Left ventricle myocardium inferior (tissue), 1 donor: Measurements from ENCODE around the gene GAL. TPM values are rescaled to one million over a fixed set of nuclear protein-coding genes. Genes with fewer than 3 reads are reported as not detected.

Source experiments
- DNase-seq: peaks from one replicate; pipeline ENCODE4 v3.0.0-alpha.2; 2020
- H3K27ac ChIP-seq: fragments of 200-600 bp; replicated peaks from 2 replicates; pipeline ENCODE4 v1.8.0; 2021
- H3K27me3 ChIP-seq: fragments of 200-600 bp; 2 replicates; pipeline ENCODE4 v1.8.0; 2021; ENCODE audit warnings: low read depth
- H3K36me3 ChIP-seq: fragments of 200-600 bp; 2 replicates; pipeline ENCODE4 v1.8.0; 2021
- H3K4me1 ChIP-seq: fragments of 200-600 bp; 2 replicates; pipeline ENCODE4 v1.8.0; 2021
- H3K4me3 ChIP-seq: fragments of 200-600 bp; 2 replicates; pipeline ENCODE4 v1.8.0; 2021; ENCODE audit warnings: mild to moderate bottlenecking, moderate library complexity
- H3K9me3 ChIP-seq: fragments of 200-600 bp; replicated peaks from 2 replicates; pipeline ENCODE4 v1.8.0; 2021
- intact Hi-C: fragments of 100-400 bp; cut with micrococcal nuclease; formaldehyde crosslinking; loops from one replicate; pipeline ENCODE4 v1.11.0; 2022
- total RNA-seq: library from RNA; stranded (reverse); fragmentation: NEBNext Ultra II Directional; extraction: Animal tissue kit (Norgen Biotek cat#: 25700); gene quantifications from one replicate; pipeline ENCODE4 v1.2.1, GENCODE V29; 2021
- TF ChIP-seq, protein P1 (sequence below): fragments of 200-600 bp; IDR thresholded peaks from 2 replicates; pipeline ENCODE4 v1.8.0; 2021; ENCODE audit warnings: antibody characterized with exemption, mild to moderate bottlenecking, borderline replicate concordance
- donor health status: DM: no; HTN: yes; CAD: no; lungs with severe emphysema.

GAL gene
- total RNA-seq, 1 donor from 2014 or later: 0.58 TPM

DNA sequence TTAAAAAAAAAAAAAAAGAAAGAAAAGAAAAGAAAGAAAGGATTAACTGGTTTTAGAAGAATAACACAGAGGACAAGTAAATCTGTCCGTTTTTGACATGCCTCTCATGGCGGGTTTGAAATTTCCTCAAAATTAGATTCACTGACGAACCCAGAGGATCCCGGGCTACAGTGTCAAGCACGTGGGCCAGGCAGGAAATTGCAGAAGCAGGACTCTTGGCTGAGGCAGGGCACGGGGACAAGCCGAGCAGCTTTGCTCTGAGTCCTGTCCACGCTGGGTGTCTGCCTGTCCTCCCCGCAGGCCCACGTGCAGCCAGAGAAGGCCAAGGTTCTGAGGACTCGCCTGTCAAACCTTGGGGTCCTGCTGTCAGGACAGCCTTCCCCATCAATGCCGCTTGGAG, 24.7 kb downstream of the GAL start:
- Histone ChIP-seq H3K4me1 (no peaks in the 10 kb centered on the region), H3K9me3 (no peaks in the 10 kb centered on the region), H3K4me3 (no peak overlapping the region), H3K36me3 (no peaks in the 10 kb centered on the region), H3K27me3 (peaks cover 41% of the 10 kb centered on the region), H3K27ac (no peak overlapping the region)
- intact Hi-C loops: no loop called here
- DNase-seq: no peak
- TF ChIP-seq, protein P1, sequence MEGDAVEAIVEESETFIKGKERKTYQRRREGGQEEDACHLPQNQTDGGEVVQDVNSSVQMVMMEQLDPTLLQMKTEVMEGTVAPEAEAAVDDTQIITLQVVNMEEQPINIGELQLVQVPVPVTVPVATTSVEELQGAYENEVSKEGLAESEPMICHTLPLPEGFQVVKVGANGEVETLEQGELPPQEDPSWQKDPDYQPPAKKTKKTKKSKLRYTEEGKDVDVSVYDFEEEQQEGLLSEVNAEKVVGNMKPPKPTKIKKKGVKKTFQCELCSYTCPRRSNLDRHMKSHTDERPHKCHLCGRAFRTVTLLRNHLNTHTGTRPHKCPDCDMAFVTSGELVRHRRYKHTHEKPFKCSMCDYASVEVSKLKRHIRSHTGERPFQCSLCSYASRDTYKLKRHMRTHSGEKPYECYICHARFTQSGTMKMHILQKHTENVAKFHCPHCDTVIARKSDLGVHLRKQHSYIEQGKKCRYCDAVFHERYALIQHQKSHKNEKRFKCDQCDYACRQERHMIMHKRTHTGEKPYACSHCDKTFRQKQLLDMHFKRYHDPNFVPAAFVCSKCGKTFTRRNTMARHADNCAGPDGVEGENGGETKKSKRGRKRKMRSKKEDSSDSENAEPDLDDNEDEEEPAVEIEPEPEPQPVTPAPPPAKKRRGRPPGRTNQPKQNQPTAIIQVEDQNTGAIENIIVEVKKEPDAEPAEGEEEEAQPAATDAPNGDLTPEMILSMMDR: no peak

DNA sequence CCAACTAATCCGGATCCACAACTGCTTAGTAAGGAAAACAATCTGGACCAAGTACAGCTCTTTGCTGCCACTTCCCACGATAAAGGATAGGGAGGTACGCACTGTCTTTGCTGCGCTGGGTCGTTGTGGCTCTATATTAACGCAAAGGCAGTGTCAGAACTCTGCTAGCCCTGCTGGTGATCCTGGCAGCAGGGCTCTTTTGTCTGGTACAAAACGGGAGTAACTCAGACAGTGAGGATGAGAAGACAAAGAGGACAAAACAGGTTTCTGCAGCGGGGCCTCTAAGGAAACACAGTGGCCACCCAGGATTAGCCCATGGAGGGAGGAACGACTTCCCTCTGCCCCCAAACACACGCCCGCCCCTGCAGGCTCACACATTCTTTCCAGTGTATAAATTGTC, 26.1 kb downstream of the GAL start:
- peaks cover 7% of the 10 kb centered on the region for H3K4me1 ChIP-seq
- intact Hi-C loops: no loop called here
- peaks cover 33% of the 10 kb centered on the region for H3K27me3 ChIP-seq

DNA sequence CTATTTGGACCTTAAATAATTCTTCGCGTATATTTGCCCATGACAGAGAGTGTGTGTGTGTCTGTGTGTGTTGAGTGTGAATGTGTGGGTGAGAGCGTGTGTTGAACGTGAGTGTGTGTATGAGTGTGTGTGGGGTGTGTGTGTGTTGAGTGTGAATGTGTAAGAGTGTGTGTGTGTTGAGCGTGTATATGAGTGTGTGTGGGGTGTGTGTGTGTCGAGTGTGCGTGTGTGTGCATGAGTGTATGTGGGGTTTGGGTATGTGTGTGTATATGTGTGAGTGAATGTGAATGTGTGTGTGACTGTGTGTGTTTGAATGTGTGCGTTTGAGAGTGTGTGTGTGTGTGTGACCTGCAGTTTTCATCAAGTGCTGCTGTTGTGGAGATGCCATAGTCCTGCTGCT, 26.8 kb downstream of the GAL start:
- H3K9me3 ChIP-seq: no peaks in the 10 kb centered on the region
- intact Hi-C loops: no loop called here
- no peaks in the 10 kb centered on the region for H3K36me3 ChIP-seq
- H3K4me3 ChIP-seq: no peak overlapping the region
- TF ChIP-seq, protein P1: no peak
- peaks cover 7% of the 10 kb centered on the region for H3K4me1 ChIP-seq
- peaks cover 33% of the 10 kb centered on the region for H3K27me3 ChIP-seq
- no peak for DNase-seq
- H3K27ac ChIP-seq: no peak overlapping the region

More for the DNA sequence above, 26.1 kb downstream of the GAL start:
- no peak for DNase-seq
- TF ChIP-seq, protein P1: no peak
- Histone ChIP-seq H3K36me3 (no peaks in the 10 kb centered on the region), H3K4me3 (no peak overlapping the region), H3K27ac (no peak overlapping the region), H3K9me3 (no peaks in the 10 kb centered on the region)

DNA sequence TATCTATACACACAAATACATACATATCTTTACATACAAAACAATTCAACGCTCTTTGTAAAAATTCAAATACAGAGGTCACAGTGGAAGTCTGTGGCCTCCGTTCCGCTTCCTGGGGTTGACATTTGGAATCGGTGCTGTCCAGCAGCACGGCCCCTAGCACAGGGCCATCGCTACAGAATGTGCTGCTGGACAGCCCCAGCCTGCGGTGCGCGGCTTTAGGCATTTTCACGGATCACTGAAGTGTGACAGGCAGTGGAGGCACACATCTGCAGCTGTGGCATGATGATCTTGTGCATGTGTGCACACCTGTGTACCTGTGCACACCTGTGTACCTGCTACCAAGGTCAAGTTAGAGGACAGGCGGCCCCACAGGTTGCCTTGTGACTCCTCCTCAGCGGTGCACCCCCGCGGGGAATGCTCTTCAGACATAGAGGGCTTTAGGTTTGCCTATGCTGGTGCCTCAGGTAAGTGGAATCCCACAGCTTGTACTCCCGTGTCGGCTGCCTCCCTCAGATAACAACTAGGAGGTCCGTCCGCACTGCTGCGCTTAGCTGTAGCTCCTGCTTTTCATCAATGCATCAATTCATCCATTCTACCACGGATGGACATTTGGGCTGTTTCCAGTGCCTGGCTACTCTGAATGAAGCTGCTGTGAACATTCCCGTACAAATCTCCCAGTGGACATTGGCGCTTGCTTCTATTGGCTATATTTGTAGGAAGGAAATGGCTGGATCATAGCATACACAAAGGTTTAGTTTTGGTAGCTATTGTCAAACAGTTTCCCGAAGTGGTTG, 29.9 kb downstream of the GAL start:
- H3K4me3 ChIP-seq: no peak overlapping the region
- peaks cover 7% of the 10 kb centered on the region for H3K4me1 ChIP-seq
- no peaks in the 10 kb centered on the region for H3K36me3 ChIP-seq
- intact Hi-C loops: no loop called here
- peaks cover 50% of the 10 kb centered on the region for H3K27me3 ChIP-seq
- no peak overlapping the region for H3K27ac ChIP-seq
- H3K9me3 ChIP-seq: no peaks in the 10 kb centered on the region
- DNase-seq: no peak
- TF ChIP-seq, protein P1: no peak

DNA sequence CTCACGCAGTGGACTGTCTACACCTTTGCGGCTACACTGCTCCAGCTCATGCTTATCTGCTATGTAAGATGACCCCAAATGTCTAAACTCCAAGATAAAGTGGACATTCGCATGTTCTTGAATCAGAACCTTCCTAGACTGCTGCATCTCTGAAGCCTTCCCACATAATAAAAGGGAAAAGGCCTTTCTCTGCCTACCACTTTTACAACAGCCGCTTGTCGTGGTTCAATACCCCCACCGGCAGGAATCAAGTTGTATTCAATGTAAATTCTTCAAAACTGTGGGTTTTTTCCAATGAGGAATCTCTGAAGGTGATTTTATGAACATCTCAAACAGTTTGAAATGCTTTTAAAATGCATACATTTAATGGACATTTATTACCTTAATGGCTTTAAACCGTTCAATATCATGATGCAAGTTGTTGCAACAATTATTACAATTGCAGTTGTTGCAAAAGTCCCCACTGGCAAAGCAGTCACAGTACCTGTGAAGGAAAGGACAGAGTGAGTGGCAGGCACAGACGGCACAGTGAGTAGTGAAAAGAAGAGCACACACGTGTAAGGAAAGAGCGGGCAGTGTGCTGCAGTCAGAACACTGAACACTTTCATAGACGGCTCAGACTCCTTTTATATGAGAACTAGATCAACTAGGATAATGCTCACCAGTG, 31.2 kb downstream of the GAL start:
- Histone ChIP-seq H3K4me3 (no peak overlapping the region), H3K27me3 (peaks cover 60% of the 10 kb centered on the region), H3K27ac (no peak overlapping the region), H3K9me3 (peaks cover 10% of the 10 kb centered on the region), H3K4me1 (peaks cover 7% of the 10 kb centered on the region), H3K36me3 (no peaks in the 10 kb centered on the region)
- intact Hi-C loops: no loop called here
- DNase-seq: no peak
- TF ChIP-seq, protein P1: no peak
